ENCODE results near the gene OSBPL8.

- TF ChIP-seq CTCF (conservative IDR thresholded peaks at IDR 0.05 in 1 of 2, IDR thresholded peaks at IDR 0.05 in 1 of 2; ENCODE audit: low read depth in 1 of 2, low read length in 2 of 2) (no peak), EZH2 (IDR thresholded peaks at IDR 0.05; ENCODE audit: low read length, missing control alignments) (no peak)
These were observed 199.3 kb downstream of the OSBPL8 start for GRCh38 chr12:76360316-76360715.
